Femur (tissue), 1 donor: ENCODE results near the gene SIL1.
"Not testable (repeated sequence)": the region's sequence is repeated elsewhere in the genome, so short reads cannot be mapped to it uniquely, and the experiment has no call there.

Experiments used
- DNase-seq: peaks from one replicate; pipeline ENCODE4 v3.0.0-alpha.2; 2017

SIL1 gene

GRCh38 chr5:139137697-139138096 lies 60.5 kb downstream of the SIL1 start:
- DNase-seq = no peak

- DNase-seq = no peak
Observed at GRCh38 chr5:139134906-139135305, 63.3 kb downstream of the SIL1 start.

- DNase-seq = no peak
Observed at GRCh38 chr5:139133282-139133681, 64.9 kb downstream of the SIL1 start.

GRCh38 chr5:139132515-139132914 lies 65.7 kb downstream of the SIL1 start:
- DNase-seq = no peak

- no peak for DNase-seq
Observed at GRCh38 chr5:139131921-139132432, 66.2 kb downstream of the SIL1 start.

GRCh38 chr5:139131465-139131864 lies 66.7 kb downstream of the SIL1 start:
- peak; percentile 90 for DNase-seq

GRCh38 chr5:139131062-139131461 lies 67.1 kb downstream of the SIL1 start:
- DNase-seq = no peak

- no peak for DNase-seq
Observed at GRCh38 chr5:139130214-139130613, 68.0 kb downstream of the SIL1 start.

- DNase-seq = no peak
Observed at GRCh38 chr5:139126711-139127111, 71.5 kb downstream of the SIL1 start.

GRCh38 chr5:139125991-139126390 lies 72.2 kb downstream of the SIL1 start:
- no peak for DNase-seq

GRCh38 chr5:139124774-139125520 lies 73.2 kb downstream of the SIL1 start:
- no peak for DNase-seq

GRCh38 chr5:139121120-139121519 lies 77.0 kb downstream of the SIL1 start:
- no peak for DNase-seq

- no peak for DNase-seq
Observed at GRCh38 chr5:139120521-139120920, 77.6 kb downstream of the SIL1 start.

GRCh38 chr5:139118804-139119203 lies 79.4 kb downstream of the SIL1 start:
- DNase-seq = no peak

GRCh38 chr5:139117342-139117884 lies 80.8 kb downstream of the SIL1 start:
- no peak for DNase-seq

GRCh38 chr5:139116100-139116655 lies 82.0 kb downstream of the SIL1 start:
- no peak for DNase-seq

- DNase-seq = no peak
Observed at GRCh38 chr5:139113892-139114291, 84.3 kb downstream of the SIL1 start.

- DNase-seq = not testable (repeated sequence)
Observed at GRCh38 chr5:139112362-139112761, 85.8 kb downstream of the SIL1 start.

GRCh38 chr5:139110526-139111168 lies 87.5 kb downstream of the SIL1 start:
- no peak for DNase-seq

GRCh38 chr5:139108063-139108824 lies 89.9 kb downstream of the SIL1 start:
- DNase-seq = peak; percentile 56

GRCh38 chr5:139105621-139106071 lies 92.5 kb downstream of the SIL1 start:
- no peak for DNase-seq

GRCh38 chr5:139104577-139105276 lies 93.4 kb downstream of the SIL1 start:
- peak; percentile 93 for DNase-seq
